Measurements from ENCODE around the gene CST9.
"Not testable (repeated sequence)": the region's sequence is repeated elsewhere in the genome, so short reads cannot be mapped to it uniquely, and the experiment has no call there.

The CST9 gene

GRCh38 chr20:23601715-23602114 lies 4.0 kb downstream of the CST9 start:
- Histone ChIP-seq H3K36me3 (ENCODE audit: insufficient read depth, low read length) (no peaks in the 10 kb centered on the region), H3K9ac (ENCODE audit: low read depth, low read length) (no peak overlapping the region)

DNA sequence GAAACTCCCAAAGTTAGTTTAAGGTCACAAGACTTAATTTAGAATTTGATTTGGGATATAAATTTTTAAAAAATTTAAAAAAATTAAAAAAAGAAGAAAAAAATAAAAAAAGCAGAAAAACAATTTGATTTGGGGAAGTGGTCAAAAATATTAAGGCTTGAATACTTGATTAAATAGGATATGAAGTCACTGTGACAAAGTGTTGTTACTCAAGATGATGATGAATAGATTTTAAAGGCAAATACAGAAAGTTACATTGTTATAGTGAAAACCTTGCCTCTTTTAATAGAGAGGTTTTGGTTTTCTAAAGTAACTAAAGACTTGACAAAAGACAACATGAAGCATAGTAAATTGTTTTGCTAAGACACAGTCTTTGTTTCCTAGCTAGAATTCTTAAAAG lies 7.2 kb downstream of the CST9 start:
- no peaks in the 10 kb centered on the region; the same call in 1 of the 2 replicates for H3K4me1 ChIP-seq (ENCODE audit: insufficient read depth, low read length)
- H3K9me3 ChIP-seq (ENCODE audit: control insufficient read depth, insufficient read depth, low read length), result no peaks in the 10 kb centered on the region
- H3K9ac ChIP-seq (ENCODE audit: low read depth, low read length), result no peak overlapping the region
- H3K36me3 ChIP-seq (ENCODE audit: insufficient read depth, low read length), result no peaks in the 10 kb centered on the region

More at GRCh38 chr20:23601715-23602114, 4.0 kb downstream of the CST9 start:
- no peaks in the 10 kb centered on the region; the same call in 1 of the 2 replicates for H3K4me1 ChIP-seq (ENCODE audit: insufficient read depth, low read length)
- no peaks in the 10 kb centered on the region for H3K9me3 ChIP-seq (ENCODE audit: control insufficient read depth, insufficient read depth, low read length)

- H3K36me3 ChIP-seq (ENCODE audit: insufficient read depth, low read length), result no peaks in the 10 kb centered on the region
- no peaks in the 10 kb centered on the region for H3K9me3 ChIP-seq (ENCODE audit: control insufficient read depth, insufficient read depth, low read length)
- H3K4me1 ChIP-seq (ENCODE audit: insufficient read depth, low read length), result no peaks in the 10 kb centered on the region; the same call in 1 of the 2 replicates
- H3K9ac ChIP-seq (ENCODE audit: low read depth, low read length), result no peak overlapping the region
Measured at GRCh38 chr20:23596579-23597250, 9.0 kb downstream of the CST9 start.

DNA sequence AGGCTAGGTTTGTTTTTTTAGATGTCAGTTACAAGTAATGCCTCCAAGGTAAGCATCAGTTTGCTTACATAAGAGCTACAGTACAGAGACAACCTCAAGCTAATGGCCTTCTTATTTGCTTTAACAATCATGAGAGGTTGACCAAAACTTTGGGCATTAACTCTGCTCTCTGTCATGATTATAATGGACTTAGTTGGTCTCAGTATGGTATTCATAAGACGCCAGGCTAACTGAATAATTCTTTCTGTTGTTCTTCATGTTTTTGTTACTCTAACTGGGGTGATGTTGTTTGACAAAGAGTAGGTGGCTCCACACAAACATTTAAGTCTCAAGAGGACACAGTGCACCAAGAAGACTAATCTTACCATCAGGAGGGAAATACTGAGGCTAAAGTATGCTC lies 9.8 kb downstream of the CST9 start:
- no peaks in the 10 kb centered on the region; the same call in 1 of the 2 replicates for H3K4me1 ChIP-seq (ENCODE audit: insufficient read depth, low read length)
- H3K9ac ChIP-seq (ENCODE audit: low read depth, low read length), result no peak overlapping the region
- no peaks in the 10 kb centered on the region for H3K9me3 ChIP-seq (ENCODE audit: control insufficient read depth, insufficient read depth, low read length)
- no peaks in the 10 kb centered on the region for H3K36me3 ChIP-seq (ENCODE audit: insufficient read depth, low read length)

- peak overlapping the region; percentile 14; the same call in 1 of the 2 replicates for H3K9ac ChIP-seq (ENCODE audit: low read depth, low read length)
- H3K36me3 ChIP-seq (ENCODE audit: insufficient read depth, low read length), result no peaks in the 10 kb centered on the region
- H3K4me1 ChIP-seq (ENCODE audit: insufficient read depth, low read length), result no peaks in the 10 kb centered on the region
- H3K9me3 ChIP-seq (ENCODE audit: control insufficient read depth, insufficient read depth, low read length), result no peaks in the 10 kb centered on the region
Measured at GRCh38 chr20:23588434-23589403, 17.0 kb downstream of the CST9 start.

DNA sequence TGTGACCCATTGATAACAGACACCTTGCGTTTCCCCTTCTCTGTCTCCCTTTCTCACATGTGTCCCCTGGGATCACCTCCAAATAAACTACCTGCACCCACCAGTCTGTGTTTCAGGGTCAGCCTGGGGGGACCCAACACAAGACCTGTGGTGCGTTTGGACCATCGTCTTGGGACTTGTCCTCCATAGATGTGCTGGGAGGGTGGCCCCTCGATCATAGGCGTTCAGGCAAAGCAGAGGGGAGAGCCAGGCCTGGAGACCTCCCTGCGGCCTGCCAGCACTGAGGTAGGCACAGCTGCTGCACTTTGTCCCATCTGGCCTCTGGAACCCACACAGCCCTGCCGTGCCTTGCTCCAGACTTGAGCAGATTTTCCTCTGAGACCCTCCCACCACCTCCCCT lies 18.1 kb downstream of the CST9 start:
- H3K9me3 ChIP-seq (ENCODE audit: control insufficient read depth, insufficient read depth, low read length), result no peaks in the 10 kb centered on the region; the same call in 1 of the 2 replicates
- H3K4me1 ChIP-seq (ENCODE audit: insufficient read depth, low read length), result no peaks in the 10 kb centered on the region
- no peak overlapping the region for H3K9ac ChIP-seq (ENCODE audit: low read depth, low read length)
- no peaks in the 10 kb centered on the region for H3K36me3 ChIP-seq (ENCODE audit: insufficient read depth, low read length)

GRCh38 chr20:23586735-23587525 lies 18.8 kb downstream of the CST9 start:
- no peaks in the 10 kb centered on the region; the same call in none of the 2 replicates for H3K9me3 ChIP-seq (ENCODE audit: control insufficient read depth, insufficient read depth, low read length)
- no peak overlapping the region for H3K9ac ChIP-seq (ENCODE audit: low read depth, low read length)
- H3K36me3 ChIP-seq (ENCODE audit: insufficient read depth, low read length), result no peaks in the 10 kb centered on the region
- H3K4me1 ChIP-seq (ENCODE audit: insufficient read depth, low read length), result no peaks in the 10 kb centered on the region

DNA sequence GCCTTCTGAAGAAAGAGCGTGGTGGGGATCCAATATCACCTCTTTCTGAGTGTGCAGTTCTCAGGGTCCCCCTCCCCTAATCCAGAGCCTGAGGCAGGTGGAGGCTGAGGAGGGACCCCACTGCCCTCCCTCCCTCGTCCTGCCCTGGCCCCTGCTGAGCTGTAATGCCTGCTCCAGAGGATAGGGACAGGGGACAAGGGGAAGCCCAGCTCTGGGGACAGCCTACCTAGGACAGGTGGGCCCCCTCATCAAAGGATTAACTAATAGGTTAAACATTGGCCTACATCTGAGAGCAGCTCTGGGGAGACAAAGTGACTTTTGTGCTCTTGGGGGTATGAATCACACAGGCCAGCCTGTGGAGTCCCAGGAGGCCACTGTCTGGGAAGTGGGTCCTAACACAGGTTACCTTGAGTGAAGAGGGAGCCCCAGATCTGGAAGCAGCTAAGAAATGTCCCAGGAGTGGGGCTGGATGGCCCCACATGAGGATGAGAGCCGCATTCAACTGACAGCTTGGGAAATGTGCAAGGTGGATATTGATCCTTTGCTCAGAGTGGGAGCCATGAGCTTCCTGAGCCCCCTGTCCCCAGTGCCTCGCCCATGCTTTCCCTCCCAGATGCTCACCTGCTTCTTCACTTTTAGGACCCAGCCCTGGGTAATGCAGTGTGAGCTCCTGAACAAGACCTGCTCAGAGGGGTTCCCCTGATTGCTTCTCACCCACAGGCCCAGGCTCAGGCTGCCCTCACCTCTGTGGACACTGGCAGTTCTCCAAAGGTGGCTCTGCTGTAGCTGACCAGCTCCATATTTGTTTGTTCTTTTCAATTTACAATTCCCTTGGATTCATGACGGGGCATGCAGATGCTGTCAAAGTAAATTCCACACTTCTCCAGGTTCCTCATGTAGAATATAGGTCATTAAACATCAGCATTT lies 19.6 kb downstream of the CST9 start:
- Histone ChIP-seq H3K9me3 (ENCODE audit: control insufficient read depth, insufficient read depth, low read length) (no peaks in the 10 kb centered on the region; the same call in none of the 2 replicates), H3K4me1 (ENCODE audit: insufficient read depth, low read length) (no peaks in the 10 kb centered on the region), H3K9ac (ENCODE audit: low read depth, low read length) (no peak overlapping the region), H3K36me3 (ENCODE audit: insufficient read depth, low read length) (no peaks in the 10 kb centered on the region)

- H3K9me3 ChIP-seq (ENCODE audit: control insufficient read depth, insufficient read depth, low read length), result no peaks in the 10 kb centered on the region; the same call in none of the 2 replicates
- no peaks in the 10 kb centered on the region for H3K36me3 ChIP-seq (ENCODE audit: insufficient read depth, low read length)
- H3K9ac ChIP-seq (ENCODE audit: low read depth, low read length), result no peak overlapping the region
- no peaks in the 10 kb centered on the region for H3K4me1 ChIP-seq (ENCODE audit: insufficient read depth, low read length)
Measured at GRCh38 chr20:23585449-23585807, 20.3 kb downstream of the CST9 start.

DNA sequence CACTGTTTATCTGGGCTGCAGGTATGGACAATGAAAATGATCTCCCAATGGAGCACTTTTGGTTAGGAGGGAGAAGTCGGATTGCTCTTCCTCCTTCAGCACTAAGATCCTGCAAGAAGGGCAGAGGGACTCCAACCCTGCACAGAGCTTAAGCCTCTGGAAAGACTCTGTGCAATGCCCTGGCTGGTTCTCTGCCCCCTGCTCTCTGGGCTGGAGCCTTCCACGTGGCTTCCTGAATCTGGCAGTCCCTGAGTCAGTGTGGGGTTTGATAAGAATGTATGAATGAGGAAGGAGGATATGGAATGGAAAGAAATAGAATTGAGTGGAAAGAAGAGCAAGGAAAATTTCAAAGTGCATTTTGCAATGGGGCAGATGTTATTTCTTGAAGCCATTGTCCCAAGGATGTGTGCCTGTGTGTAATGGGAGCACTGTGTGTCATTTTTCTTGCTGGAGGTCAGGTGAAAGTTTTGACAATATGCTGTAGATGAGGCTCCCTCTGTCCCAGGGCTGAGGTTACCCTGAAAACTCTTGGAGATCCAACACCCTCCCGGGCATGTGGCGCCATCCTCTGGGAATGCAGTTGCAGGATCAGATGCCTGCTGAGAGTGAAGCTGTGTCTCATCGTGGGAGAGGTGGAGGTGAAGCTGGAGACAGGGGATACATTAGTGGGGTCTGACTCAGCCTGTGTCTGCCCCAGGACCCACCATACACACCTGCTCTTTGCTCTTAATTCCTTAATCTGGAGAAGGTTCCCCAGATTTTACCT lies 21.1 kb downstream of the CST9 start:
- H3K9ac ChIP-seq (ENCODE audit: low read depth, low read length), result no peak overlapping the region
- no peaks in the 10 kb centered on the region; the same call in none of the 2 replicates for H3K9me3 ChIP-seq (ENCODE audit: control insufficient read depth, insufficient read depth, low read length)
- H3K36me3 ChIP-seq (ENCODE audit: insufficient read depth, low read length), result no peaks in the 10 kb centered on the region
- no peaks in the 10 kb centered on the region for H3K4me1 ChIP-seq (ENCODE audit: insufficient read depth, low read length)

- Histone ChIP-seq H3K9me3 (ENCODE audit: control insufficient read depth, insufficient read depth, low read length) (no peaks in the 10 kb centered on the region; the same call in none of the 2 replicates), H3K9ac (ENCODE audit: low read depth, low read length) (no peak overlapping the region), H3K4me1 (ENCODE audit: insufficient read depth, low read length) (no peaks in the 10 kb centered on the region), H3K36me3 (ENCODE audit: insufficient read depth, low read length) (no peaks in the 10 kb centered on the region)
Measured at GRCh38 chr20:23583526-23583925, 22.2 kb downstream of the CST9 start.

GRCh38 chr20:23582293-23582692 lies 23.4 kb downstream of the CST9 start:
- Histone ChIP-seq H3K4me1 (ENCODE audit: insufficient read depth, low read length) (no peaks in the 10 kb centered on the region), H3K9ac (ENCODE audit: low read depth, low read length) (no peak overlapping the region), H3K9me3 (ENCODE audit: control insufficient read depth, insufficient read depth, low read length) (no peaks in the 10 kb centered on the region; the same call in none of the 2 replicates), H3K36me3 (ENCODE audit: insufficient read depth, low read length) (no peaks in the 10 kb centered on the region)

GRCh38 chr20:23581833-23582232 lies 23.9 kb downstream of the CST9 start:
- not testable (repeated sequence) for H3K4me1 ChIP-seq (ENCODE audit: insufficient read depth, low read length); H3K9ac ChIP-seq (ENCODE audit: low read depth, low read length); H3K36me3 ChIP-seq (ENCODE audit: insufficient read depth, low read length); H3K9me3 ChIP-seq (ENCODE audit: control insufficient read depth, insufficient read depth, low read length)
